ENCODE data around the gene TAS1R3.
A peak's percentile ranks its signal among the peaks of the same experiment; 100 is the strongest.

Gene TAS1R3

DNA sequence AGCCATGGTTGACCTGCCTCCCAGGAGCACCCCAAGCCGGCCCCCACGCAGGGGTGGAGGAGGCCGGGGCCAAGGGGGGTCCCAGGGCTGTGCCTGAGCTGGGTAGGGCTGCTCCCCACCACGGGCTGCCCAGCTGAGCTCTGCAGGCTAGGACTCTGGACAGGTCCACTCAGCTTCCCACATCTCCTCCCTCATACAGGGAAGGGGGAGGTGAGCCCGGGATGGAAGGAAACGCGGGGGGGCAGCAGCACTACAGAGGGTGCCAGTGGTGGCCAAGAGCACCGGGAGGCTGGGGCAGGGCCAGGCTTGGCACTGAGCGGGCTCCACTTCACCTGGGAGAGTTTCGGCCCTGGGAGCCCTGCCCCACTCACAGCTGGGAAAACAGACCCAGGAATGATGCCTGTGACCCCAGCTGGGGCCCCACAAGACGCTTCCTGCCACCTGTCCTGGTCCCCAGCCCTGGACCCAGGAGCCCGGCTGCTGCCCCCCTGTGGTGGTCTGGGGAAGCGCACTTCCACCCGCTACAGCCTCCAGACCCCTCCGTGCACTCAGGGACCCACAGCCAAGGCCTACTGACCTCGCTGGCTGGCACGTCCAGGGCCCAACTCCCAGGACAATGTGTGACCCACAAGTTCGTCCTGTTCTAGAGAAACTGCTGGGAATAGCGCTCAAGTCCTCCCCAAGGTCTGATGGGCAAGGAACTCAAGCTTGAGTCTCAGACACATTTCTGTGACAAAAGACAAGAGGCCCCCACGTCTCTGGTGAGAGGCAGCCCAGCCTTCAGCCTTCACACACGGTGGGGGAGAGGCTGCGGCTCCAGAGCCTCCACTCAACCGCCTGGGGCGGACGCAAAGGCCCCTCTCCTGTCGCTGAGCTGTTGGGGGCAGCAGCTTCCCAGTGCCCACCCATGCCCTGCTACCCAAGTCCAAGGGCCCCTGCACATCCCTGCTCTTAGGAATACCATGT lies 40.9 kb downstream of the TAS1R3 start:
- DNase-seq: peak; percentile 57

DNA sequence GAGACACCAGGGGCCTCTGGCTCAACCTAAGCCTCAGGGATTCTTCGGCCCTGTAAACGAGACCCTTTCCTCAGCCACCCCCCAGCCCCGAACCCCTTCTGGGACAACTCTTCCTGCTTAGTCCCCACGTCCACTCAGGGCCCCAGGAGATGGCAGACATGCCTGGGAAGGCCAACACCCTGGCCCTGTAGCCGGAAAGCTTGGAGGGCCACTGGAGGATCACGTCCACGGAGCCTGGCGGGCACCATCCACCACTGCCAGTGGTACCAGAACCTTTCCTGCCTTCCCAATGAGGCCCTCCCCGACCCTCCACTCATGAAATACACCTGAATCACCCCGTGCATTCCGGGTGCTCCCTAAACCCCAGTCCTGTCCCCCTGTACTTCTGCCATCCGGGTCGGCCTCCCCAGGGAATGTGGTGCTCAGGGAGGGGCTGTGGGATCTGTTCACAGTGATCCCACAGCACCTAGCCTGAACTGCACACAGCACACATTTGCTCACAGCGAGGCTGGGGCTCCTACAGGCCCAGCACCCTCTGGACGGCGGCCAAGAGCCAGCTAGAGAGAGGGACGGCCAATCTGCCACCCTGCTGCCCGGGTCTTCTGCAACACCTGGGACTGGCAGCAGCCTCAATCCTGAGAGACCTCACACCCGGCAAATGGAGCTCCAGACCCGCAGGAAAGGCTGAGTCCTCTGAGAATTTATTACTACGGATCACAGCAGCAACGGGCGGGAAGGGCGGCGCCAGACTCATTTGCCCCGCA lies 42.2 kb downstream of the TAS1R3 start:
- DNase-seq: no peak

DNA sequence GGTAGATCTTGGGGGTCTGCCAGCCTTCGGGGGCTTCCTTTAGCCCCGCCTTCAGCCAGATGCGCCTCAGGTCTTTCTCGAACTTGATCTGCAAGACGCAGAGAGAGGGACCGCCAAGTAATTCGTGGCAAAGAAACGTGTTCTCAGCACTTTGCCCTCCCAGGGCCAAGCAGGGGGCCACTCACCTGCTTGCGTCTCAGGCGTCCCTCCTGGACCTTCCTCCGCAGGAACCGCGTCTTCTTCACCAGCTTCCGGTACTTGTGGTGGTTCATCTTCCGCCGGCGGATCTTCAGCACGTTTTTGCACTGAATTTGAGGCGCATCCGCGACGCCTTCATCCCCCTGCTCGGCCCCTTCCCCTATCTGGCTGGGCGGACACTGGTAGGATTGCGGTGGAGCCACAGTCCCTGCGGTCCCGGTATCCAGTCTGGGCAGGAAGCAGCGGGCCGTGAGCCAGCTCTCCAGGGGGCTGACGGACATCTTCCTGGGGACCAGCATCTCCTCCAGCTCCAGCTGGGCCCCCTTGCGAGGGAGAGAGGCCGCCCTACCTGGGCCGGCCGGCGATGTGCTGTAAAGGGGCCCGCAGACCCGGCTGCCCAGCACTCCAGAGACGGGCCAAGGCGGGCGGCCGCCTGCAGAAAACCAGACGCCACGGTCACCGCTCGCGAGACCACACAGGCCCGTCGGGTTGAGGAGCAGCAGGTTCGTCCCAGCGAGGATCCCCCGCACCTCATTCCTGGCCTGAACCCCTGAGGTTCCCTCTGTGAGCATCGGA lies 42.9 kb downstream of the TAS1R3 start:
- no peak for DNase-seq

DNA sequence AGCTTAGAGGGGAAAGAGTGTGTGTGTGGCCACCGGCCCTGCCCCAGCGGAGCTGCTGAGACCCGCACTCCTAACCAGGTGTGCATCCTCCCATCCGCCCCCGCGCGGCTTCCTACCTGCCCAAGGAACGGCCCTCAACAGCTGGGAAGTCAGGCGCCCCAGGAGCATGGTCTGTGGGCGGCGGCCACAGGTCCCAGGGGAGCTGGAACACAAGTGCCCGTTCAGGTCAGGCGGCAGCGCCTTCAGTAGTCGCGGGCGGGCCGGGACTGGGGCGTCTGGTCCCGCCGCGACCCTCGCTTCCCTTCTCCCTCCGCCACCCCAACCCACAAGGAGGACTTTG lies 43.5 kb downstream of the TAS1R3 start:
- no peak for DNase-seq

DNA sequence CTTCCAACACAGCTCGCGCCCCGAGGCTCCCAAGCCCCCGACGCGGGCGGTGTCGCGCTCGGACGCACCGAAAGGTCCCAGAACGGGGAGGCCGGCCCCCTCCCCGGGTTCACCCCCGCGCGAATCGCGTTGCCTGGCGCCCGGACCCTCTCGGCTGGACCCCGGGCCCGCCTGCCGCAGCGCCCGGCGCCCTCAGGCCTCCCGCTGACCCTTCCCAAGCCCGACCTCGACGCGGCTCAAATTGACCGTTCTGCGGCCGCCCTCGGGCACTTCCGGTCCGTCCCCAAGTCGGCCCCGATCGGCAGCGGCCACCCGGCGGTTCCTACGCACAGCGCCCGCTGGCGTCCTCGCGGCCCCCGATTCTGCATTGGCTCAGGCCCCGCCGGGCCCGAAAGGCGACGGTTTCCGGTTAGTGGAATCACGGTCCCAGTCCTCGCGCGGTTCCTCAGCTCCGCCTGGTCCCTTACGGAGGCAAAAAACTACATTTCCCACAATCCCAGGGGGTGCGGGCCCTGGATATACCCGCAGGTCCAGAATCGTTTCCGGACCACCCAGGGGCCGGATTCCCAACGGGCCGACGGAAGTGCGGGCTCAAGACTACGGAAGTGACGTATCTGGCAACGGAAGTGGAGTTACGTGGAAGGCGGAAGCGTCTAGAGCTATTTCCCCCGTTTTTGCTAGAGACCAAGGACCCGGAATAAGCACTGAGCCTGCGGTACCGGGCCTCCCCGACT lies 44.0 kb downstream of the TAS1R3 start, which contains the start of gene AURKAIP1:
Gene AURKAIP1 (minus strand): TSS at position 279 of the 734 bp plus-strand sequence. CDS start 451 bp downstream, outside the sequence.
- peak; percentile 100 for DNase-seq

DNA sequence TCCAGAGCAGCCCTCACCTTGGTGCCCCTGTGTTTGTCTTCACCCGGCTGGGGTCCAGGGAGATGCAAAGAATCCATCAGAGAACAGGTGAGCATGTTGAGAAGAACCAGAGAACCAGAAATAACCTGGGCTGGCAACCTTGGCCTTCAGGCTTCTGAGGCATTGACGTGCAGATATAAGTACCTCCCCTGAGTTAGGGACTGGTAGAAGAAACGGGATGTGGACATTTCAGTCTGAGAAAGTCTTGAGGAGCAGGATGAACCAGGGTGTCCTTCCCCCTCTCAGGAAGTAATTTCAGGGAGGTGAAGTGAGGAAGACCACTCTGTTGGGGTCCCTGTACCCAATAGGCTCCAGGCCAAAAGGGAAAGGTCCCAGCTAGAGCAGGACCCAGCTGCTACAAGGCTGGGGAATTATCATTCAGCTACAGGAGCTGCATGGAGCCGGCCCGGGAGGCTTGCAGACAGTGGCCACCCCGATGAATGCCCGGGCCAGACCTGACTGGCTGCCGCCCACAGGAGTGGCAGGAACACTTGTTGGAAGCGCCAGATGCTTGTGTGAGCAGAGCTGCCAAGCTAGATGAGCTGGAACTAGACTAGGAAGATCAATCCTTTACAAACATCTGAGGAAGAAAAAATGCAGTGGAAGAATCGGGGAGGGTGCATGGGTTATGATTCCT lies 45.6 kb downstream of the TAS1R3 start:
- no peak for DNase-seq

DNA sequence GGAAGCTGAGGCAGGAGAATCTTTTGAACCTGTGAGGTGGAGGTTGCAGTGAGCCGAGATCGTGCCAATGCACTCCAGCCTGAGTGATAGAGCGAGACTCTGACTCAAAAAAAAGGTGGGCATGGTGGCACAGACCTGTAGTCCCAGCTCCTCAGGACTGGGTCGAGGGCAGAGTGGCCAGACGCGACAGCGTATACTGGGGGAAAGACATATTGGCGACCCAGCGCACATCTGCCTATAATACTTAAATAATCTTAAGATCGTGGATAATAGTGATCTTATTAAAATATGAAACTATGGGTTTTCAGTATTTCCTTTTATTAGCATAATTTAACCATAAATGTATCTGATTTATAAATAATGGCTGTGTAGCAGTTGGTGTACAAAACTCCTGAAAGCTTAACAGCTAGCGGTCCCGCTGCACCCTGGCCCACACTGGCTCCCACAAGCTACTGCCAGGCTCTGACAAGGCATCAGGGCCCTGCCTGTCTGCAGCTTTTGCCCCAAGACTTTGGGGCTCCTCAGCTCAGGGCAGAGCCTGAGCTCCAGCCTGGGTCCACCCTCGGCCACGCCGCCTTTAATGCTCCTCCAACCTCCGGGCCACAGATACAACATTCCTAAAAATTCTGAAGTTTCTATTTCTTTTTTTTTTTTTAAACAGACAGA lies 46.6 kb downstream of the TAS1R3 start:
- no peak for DNase-seq

DNA sequence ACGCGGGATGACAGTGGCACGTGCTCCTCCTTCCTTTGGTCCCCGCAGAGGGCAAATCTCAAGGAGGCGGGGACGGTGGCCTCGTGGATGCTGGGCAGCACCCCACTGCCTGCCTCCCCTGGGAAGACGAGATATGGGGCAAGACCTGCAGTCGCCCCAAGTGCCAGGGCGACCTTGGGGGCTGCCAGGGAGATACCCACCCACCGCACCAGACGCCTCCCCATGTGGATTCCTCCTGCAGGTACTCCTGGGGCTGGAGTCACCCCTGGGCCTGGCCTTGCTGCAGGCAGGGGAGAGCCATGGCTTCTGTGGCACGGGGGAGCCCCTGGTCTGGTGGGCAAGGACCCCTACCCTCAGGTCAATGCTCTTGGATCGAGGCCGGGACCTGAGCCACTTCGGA lies 49.8 kb downstream of the TAS1R3 start:
- DNase-seq: no peak

DNA sequence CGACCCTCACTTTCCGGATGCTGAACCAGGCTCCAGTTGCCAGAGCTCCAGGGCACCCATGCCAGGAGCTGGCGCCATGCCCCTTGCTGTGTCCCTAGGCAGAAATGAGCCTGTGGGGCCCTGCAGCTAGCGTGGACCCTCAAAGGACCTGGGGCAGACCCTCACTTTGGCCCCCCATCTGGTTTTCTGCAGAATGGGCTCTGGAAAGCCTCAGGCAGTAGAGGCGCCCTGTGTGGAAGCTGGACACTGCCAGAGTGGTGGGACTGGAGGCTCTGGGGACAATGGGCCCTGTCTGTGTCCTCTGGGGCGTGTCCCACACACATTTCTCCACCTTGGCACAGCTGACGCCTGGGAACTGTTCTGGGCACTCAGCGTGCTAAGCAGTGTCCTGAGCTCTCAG lies 50.2 kb downstream of the TAS1R3 start:
- DNase-seq: no peak

Measured in NCI-H2171 (cell line).